Gastrocnemius medialis (tissue), 4 donors: ENCODE measurements around the gene CREB3L4.

Experiments
- CTCF ChIP-seq, 5 experiments: fragments of 450-650 bp in 3 of 5; fragments of 200-600 bp in 2 of 5; sonication (generic) in 2 of 5; IDR thresholded peaks in 4 of 5; conservative IDR thresholded peaks in 1 of 5; 1 replicate in 4 of 5; 2 replicates in 1 of 5; pipeline ENCODE4 v1.5.1; 2016 to 2019; ENCODE audit warnings: antibody characterized with exemption in 5 of 5, mild to moderate bottlenecking in 3 of 5, moderate library complexity in 3 of 5
- POLR2A ChIP-seq, 2 donors: fragments of 450-650 bp; IDR thresholded peaks; one replicate each; pipeline ENCODE4 v1.6.1; 2017; ENCODE audit warnings: antibody characterized with exemption in 2 of 2, mild to moderate bottlenecking in 2 of 2, moderate library complexity in 2 of 2

- no peak for TF ChIP-seq POLR2A (IDR thresholded peaks at IDR 0.05)
- TF ChIP-seq CTCF (IDR thresholded peaks at IDR 0.05 in 4 of 5, conservative IDR thresholded peaks at IDR 0.05 in 1 of 5) = no peak
Observed at GRCh38 chr1:153942766-153943549, 24.7 kb upstream of the CREB3L4 start.
